ENCODE results near the gene STAMBPL1.

STAMBPL1 gene

DNA sequence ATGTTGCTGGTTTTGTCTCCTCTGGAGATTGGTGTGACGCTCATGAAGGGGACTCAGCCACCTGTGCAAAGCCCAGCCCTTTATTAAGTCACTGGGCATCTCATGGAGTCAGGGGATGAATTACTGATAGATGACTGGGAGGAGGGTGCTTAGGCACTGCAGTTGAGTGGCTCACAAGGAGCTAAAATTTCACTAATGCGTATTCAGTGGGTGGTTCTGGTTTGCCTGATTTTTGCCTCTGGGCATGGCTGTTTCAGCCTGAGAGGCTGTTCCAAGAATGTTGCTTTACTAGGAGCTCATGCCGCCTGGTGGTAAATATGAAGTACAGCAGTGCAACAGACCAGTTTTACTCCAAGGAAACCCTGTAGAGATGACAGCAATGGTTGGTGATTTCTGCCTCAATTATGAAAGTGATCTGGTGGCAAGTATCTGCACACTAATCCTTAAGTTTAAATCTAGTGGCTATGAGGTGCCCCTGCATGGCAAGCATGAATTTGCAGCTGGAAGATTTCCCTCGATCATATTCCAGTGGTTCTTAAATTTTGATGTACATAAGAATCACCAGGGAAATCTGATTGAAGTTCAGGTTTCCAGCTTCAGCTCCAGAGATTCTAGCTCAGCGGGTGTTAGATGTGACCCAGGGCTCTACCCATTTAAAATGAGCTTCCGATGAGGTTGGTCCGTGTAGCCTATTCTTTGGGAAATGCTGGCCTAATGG is 52.7 kb downstream of the STAMBPL1 start:
- Histone ChIP-seq H3K36me3 (ENCODE audit: insufficient read depth, insufficient read length, low read length) (no peaks in the 10 kb centered on the region), H3K4me3 (ENCODE audit: insufficient read length, low read depth) (no peak overlapping the region), H3K4me1 (ENCODE audit: insufficient read depth, insufficient read length) (no peaks in the 10 kb centered on the region), H3K9ac (ENCODE audit: insufficient read length, low read depth) (no peak overlapping the region), H3K9me3 (ENCODE audit: insufficient read depth, low read length) (no peaks in the 10 kb centered on the region), H3K27me3 (ENCODE audit: insufficient read depth, insufficient read length) (no peaks in the 10 kb centered on the region)
- peak; percentile 52 for DNase-seq (ENCODE audit: low read depth, low spot score)
- TF ChIP-seq SUZ12 (IDR thresholded peaks at IDR 0.05; ENCODE audit: extremely low read depth, insufficient read depth, insufficient read length): no peak
- TF ChIP-seq ZNF274 (IDR thresholded peaks at IDR 0.05; ENCODE audit: low read depth, low read length): no peak
- no peak for TF ChIP-seq YY1 (IDR thresholded peaks at IDR 0.05; ENCODE audit: insufficient read depth, insufficient read length)

DNA sequence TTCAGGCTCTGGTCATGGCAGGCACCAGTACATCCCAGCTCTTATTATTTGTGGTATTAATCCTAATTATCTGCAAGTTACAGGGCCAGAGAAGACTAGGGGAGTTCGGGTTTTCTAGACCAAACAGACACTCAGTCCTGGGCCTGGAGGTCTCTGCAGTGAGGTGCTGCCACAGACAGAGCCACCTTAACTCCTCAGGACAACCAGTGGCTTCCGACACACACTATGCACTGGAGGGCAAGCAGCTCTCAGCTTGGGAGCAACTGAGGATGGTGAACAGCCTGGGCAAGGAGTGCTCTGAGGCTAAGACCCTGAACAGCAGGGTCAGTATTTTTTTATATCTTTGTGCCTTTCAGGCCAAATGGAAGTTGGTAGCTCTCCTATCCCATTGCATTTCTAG is 53.5 kb downstream of the STAMBPL1 start:
- TF ChIP-seq ZNF274 (IDR thresholded peaks at IDR 0.05; ENCODE audit: low read depth, low read length) (no peak), SUZ12 (IDR thresholded peaks at IDR 0.05; ENCODE audit: extremely low read depth, insufficient read depth, insufficient read length) (no peak), YY1 (IDR thresholded peaks at IDR 0.05; ENCODE audit: insufficient read depth, insufficient read length) (no peak)

DNA sequence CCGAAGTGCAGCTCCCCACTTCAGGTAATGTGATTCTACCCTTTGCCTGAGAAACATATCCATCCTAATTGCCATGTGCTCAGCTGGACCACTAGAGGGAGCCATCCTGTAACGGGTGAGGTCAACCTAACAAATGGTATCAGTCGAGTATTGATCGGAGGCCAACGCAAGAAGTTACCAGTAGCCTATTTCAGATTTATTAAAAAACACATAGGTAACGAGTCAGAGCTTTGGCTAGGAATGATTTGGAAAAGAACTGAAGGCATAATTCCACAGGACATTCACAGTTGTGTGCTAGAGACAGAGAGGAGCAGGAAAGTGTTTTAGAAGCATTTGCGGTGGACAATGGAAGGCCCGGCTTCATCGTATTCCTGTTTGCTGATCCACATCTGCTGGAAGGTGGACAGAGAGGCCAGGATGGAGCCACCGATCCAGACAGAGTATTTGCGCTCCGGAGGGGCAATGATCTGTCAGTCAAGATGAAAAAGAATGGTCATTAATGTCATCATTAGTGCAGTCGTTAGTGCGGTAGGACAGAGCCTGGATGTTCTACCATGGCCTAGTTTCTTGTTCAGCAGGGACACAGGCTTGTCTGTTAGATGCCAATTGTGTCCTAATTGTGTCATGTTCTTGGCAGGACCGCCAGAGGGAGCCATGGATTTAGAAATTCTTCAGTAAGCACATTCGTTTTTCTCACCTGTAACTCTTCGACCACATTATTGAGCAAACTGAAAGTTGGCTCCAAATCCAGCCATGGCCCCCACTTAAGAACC is 55.0 kb downstream of the STAMBPL1 start:
- no peak overlapping the region for H3K9ac ChIP-seq (ENCODE audit: insufficient read length, low read depth)
- H3K4me3 ChIP-seq (ENCODE audit: insufficient read length, low read depth): no peak overlapping the region
- 0 out of 2 replicates have a peak, but pooled peaks cover 3% of the 10 kb centered on the region for H3K9me3 ChIP-seq (ENCODE audit: insufficient read depth, low read length)

More for the DNA sequence above, 53.5 kb downstream of the STAMBPL1 start:
- Histone ChIP-seq H3K4me1 (ENCODE audit: insufficient read depth, insufficient read length) (no peaks in the 10 kb centered on the region), H3K36me3 (ENCODE audit: insufficient read depth, insufficient read length, low read length) (peaks cover 4% of the 10 kb centered on the region), H3K9me3 (ENCODE audit: insufficient read depth, low read length) (no peaks in the 10 kb centered on the region), H3K4me3 (ENCODE audit: insufficient read length, low read depth) (no peak overlapping the region), H3K9ac (ENCODE audit: insufficient read length, low read depth) (no peak overlapping the region), H3K27me3 (ENCODE audit: insufficient read depth, insufficient read length) (no peaks in the 10 kb centered on the region)
- no peak for DNase-seq (ENCODE audit: low read depth, low spot score)

DNA sequence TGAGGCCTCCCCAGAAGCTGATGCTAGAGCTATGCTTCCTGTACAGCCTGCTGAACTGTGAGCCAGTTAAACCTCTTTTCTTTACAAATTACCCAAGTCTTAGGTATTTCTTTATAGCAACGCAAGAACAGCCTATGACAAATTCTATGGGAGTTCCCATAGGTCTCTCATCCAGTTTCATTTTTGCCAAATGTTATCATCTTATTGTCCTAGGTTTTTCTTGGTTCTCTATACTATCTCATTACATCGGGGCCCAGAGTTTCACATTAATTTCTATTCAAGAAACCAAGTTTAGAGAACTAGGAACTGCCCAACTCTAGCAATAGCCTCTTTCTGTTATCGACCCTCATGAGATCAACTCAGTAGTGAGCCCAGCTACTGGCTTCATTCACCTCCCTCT is 56.6 kb downstream of the STAMBPL1 start:
- TF ChIP-seq SUZ12 (IDR thresholded peaks at IDR 0.05; ENCODE audit: extremely low read depth, insufficient read depth, insufficient read length): no peak
- TF ChIP-seq YY1 (IDR thresholded peaks at IDR 0.05; ENCODE audit: insufficient read depth, insufficient read length): no peak
- no peak for TF ChIP-seq ZNF274 (IDR thresholded peaks at IDR 0.05; ENCODE audit: low read depth, low read length)
- H3K4me1 ChIP-seq (ENCODE audit: insufficient read depth, insufficient read length): no peaks in the 10 kb centered on the region
- 0 out of 2 replicates have a peak, but pooled peaks cover 8% of the 10 kb centered on the region for H3K9me3 ChIP-seq (ENCODE audit: insufficient read depth, low read length)
- peaks cover 4% of the 10 kb centered on the region for H3K36me3 ChIP-seq (ENCODE audit: insufficient read depth, insufficient read length, low read length)
- no peak for DNase-seq (ENCODE audit: low read depth, low spot score)
- H3K9ac ChIP-seq (ENCODE audit: insufficient read length, low read depth): no peak overlapping the region
- no peak overlapping the region for H3K4me3 ChIP-seq (ENCODE audit: insufficient read length, low read depth)
- no peaks in the 10 kb centered on the region for H3K27me3 ChIP-seq (ENCODE audit: insufficient read depth, insufficient read length)

More for the DNA sequence above, 55.0 kb downstream of the STAMBPL1 start:
- Histone ChIP-seq H3K36me3 (ENCODE audit: insufficient read depth, insufficient read length, low read length) (peaks cover 4% of the 10 kb centered on the region), H3K4me1 (ENCODE audit: insufficient read depth, insufficient read length) (no peaks in the 10 kb centered on the region), H3K27me3 (ENCODE audit: insufficient read depth, insufficient read length) (no peaks in the 10 kb centered on the region)
- DNase-seq (ENCODE audit: low read depth, low spot score): peak; percentile 55
- TF ChIP-seq YY1 (IDR thresholded peaks at IDR 0.05; ENCODE audit: insufficient read depth, insufficient read length) (no peak), ZNF274 (IDR thresholded peaks at IDR 0.05; ENCODE audit: low read depth, low read length) (no peak), SUZ12 (IDR thresholded peaks at IDR 0.05; ENCODE audit: extremely low read depth, insufficient read depth, insufficient read length) (no peak)

DNA sequence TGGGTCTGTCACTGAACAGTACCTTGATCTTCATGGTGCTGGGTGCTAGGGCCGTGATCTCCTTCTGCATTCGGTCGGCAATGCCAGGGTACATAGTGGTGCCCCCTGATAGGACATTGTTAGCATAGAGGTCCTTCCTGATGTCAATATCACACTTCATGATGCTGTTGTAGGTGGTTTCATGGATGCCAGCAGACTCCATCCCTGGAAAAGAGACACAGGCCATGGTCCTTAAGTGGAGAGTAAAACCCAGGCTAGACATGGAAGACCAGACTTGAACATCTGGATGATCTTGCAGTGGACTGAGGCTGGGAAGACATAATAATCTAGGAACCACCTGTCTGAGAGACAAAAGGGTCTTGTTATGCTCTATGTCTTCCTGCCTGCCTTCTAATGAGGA is 58.0 kb downstream of the STAMBPL1 start:
- H3K4me3 ChIP-seq (ENCODE audit: insufficient read length, low read depth): no peak overlapping the region
- peaks cover 4% of the 10 kb centered on the region for H3K36me3 ChIP-seq (ENCODE audit: insufficient read depth, insufficient read length, low read length)
- H3K9ac ChIP-seq (ENCODE audit: insufficient read length, low read depth): no peak overlapping the region
- H3K27me3 ChIP-seq (ENCODE audit: insufficient read depth, insufficient read length): no peaks in the 10 kb centered on the region
- no peak for TF ChIP-seq ZNF274 (IDR thresholded peaks at IDR 0.05; ENCODE audit: low read depth, low read length)
- no peak for TF ChIP-seq SUZ12 (IDR thresholded peaks at IDR 0.05; ENCODE audit: extremely low read depth, insufficient read depth, insufficient read length)
- no peak for TF ChIP-seq YY1 (IDR thresholded peaks at IDR 0.05; ENCODE audit: insufficient read depth, insufficient read length)
- no peaks in the 10 kb centered on the region for H3K4me1 ChIP-seq (ENCODE audit: insufficient read depth, insufficient read length)
- H3K9me3 ChIP-seq (ENCODE audit: insufficient read depth, low read length): 0 out of 2 replicates have a peak, but pooled peaks cover 8% of the 10 kb centered on the region
- DNase-seq (ENCODE audit: low read depth, low spot score): no peak

DNA sequence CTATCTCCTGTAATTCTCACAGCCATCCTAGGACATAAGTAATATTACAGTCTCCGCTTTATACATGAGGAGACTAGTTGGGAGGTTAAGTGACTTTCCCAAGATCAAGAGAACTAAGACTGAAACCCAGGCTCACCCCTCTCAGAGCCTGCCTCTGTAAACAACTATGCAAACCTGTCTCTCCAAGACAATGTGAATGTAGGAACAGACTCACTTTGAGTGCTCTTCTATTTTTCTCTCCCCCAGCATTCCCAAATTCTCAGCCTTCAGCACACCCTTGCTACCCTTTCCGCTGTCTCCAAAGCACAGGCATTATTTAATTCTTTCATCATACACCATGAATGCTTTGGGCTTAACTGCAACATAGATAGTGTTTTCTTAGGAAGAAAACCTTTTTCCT is 58.9 kb downstream of the STAMBPL1 start:
- Histone ChIP-seq H3K27me3 (ENCODE audit: insufficient read depth, insufficient read length) (no peaks in the 10 kb centered on the region), H3K36me3 (ENCODE audit: insufficient read depth, insufficient read length, low read length) (peaks cover 4% of the 10 kb centered on the region), H3K9me3 (ENCODE audit: insufficient read depth, low read length) (0 out of 2 replicates have a peak, but pooled peaks cover 8% of the 10 kb centered on the region), H3K9ac (ENCODE audit: insufficient read length, low read depth) (no peak overlapping the region), H3K4me3 (ENCODE audit: insufficient read length, low read depth) (no peak overlapping the region), H3K4me1 (ENCODE audit: insufficient read depth, insufficient read length) (no peaks in the 10 kb centered on the region)
- DNase-seq (ENCODE audit: low read depth, low spot score): no peak
- TF ChIP-seq SUZ12 (IDR thresholded peaks at IDR 0.05; ENCODE audit: extremely low read depth, insufficient read depth, insufficient read length) (no peak), YY1 (IDR thresholded peaks at IDR 0.05; ENCODE audit: insufficient read depth, insufficient read length) (no peak), ZNF274 (IDR thresholded peaks at IDR 0.05; ENCODE audit: low read depth, low read length) (no peak)

DNA sequence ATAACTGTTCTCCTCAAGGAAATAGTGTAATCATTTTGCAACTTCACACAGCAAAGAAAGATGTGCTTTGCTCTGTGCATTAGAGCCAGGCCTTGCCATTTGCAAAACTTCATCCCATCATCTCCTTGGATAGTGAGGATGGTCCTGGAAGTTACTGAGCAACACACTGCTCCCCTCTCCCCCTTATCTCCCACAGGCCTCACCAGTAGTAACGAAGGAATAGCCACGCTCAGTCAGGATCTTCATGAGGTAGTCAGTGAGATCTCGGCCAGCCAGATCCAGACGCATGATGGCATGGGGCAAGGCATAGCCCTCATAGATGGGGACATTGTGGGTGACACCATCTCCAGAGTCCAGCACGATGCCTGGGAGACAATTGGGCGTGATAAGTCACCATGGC is 61.0 kb downstream of the STAMBPL1 start:
- no peak for DNase-seq (ENCODE audit: low read depth, low spot score)
- Histone ChIP-seq H3K9ac (ENCODE audit: insufficient read length, low read depth) (no peak overlapping the region), H3K27me3 (ENCODE audit: insufficient read depth, insufficient read length) (no peaks in the 10 kb centered on the region), H3K4me3 (ENCODE audit: insufficient read length, low read depth) (no peak overlapping the region), H3K36me3 (ENCODE audit: insufficient read depth, insufficient read length, low read length) (peaks cover 4% of the 10 kb centered on the region), H3K9me3 (ENCODE audit: insufficient read depth, low read length) (0 out of 2 replicates have a peak, but pooled peaks cover 8% of the 10 kb centered on the region), H3K4me1 (ENCODE audit: insufficient read depth, insufficient read length) (no peaks in the 10 kb centered on the region)
- TF ChIP-seq YY1 (IDR thresholded peaks at IDR 0.05; ENCODE audit: insufficient read depth, insufficient read length) (no peak), ZNF274 (IDR thresholded peaks at IDR 0.05; ENCODE audit: low read depth, low read length) (no peak), SUZ12 (IDR thresholded peaks at IDR 0.05; ENCODE audit: extremely low read depth, insufficient read depth, insufficient read length) (no peak)

Measured in NT2/D1 (cell line).